HG03378 (cell line): ENCODE data around the gene EPC1.
"Not testable (repeated sequence)": the region's sequence is repeated elsewhere in the genome, so short reads cannot be mapped to it uniquely, and the experiment has no call there.

ENCODE experiments used
- ATAC-seq: cut with Tn5 transposase; IDR thresholded peaks from one replicate; pipeline ENCODE4 v1.9.1; 2021; ENCODE audit warnings: mild to moderate bottlenecking, moderate library complexity; ENCODE audit not compliant: unreplicated experiment

EPC1 gene

GRCh38 chr10:32241946-32242345 lies 105.0 kb downstream of the EPC1 start:
- no peak for ATAC-seq

- ATAC-seq: no peak
Observed at GRCh38 chr10:32240471-32240870, 106.5 kb downstream of the EPC1 start.

- ATAC-seq: no peak
Observed at GRCh38 chr10:32239769-32240168, 107.2 kb downstream of the EPC1 start.

- ATAC-seq: no peak
Observed at GRCh38 chr10:32237644-32238345, 109.2 kb downstream of the EPC1 start.

- no peak for ATAC-seq
Observed at GRCh38 chr10:32234471-32234870, 112.5 kb downstream of the EPC1 start.

GRCh38 chr10:32233375-32233774 lies 113.6 kb downstream of the EPC1 start:
- not testable (repeated sequence) for ATAC-seq

GRCh38 chr10:32232378-32232777 lies 114.6 kb downstream of the EPC1 start:
- ATAC-seq: no peak

GRCh38 chr10:32229788-32230187 lies 117.2 kb downstream of the EPC1 start:
- ATAC-seq: not testable (repeated sequence)

- no peak for ATAC-seq
Observed at GRCh38 chr10:32229170-32229569, 117.8 kb downstream of the EPC1 start.

- no peak for ATAC-seq
Observed at GRCh38 chr10:32227802-32228201, 119.2 kb downstream of the EPC1 start.

GRCh38 chr10:32226624-32227023 lies 120.3 kb downstream of the EPC1 start:
- ATAC-seq: no peak

- ATAC-seq: no peak
Observed at GRCh38 chr10:32225976-32226375, 121.0 kb downstream of the EPC1 start.

- ATAC-seq: not testable (repeated sequence)
Observed at GRCh38 chr10:32222376-32222775, 124.6 kb downstream of the EPC1 start.

- not testable (repeated sequence) for ATAC-seq
Observed at GRCh38 chr10:32219156-32219555, 127.8 kb downstream of the EPC1 start.

GRCh38 chr10:32218206-32219044 lies 128.5 kb downstream of the EPC1 start:
- not testable (repeated sequence) for ATAC-seq
